Psoas muscle (tissue), 8 donors: Measurements from ENCODE around the gene DRG1. TPM values are rescaled to one million over a fixed set of nuclear protein-coding genes. Genes with fewer than 3 reads are reported as not detected.
"Not testable (repeated sequence)": the region's sequence is repeated elsewhere in the genome, so short reads cannot be mapped to it uniquely, and the experiment has no call there.

ENCODE experiments used
- ATAC-seq, 4 donors: fragments of 200-7000 bp; cut with Tn5 transposase; one replicate each; pipeline ENCODE4 v1.9.1; 2020; ENCODE audit warnings: moderate library complexity in 3 of 4, mild to moderate bottlenecking in 2 of 4
- DNase-seq, 2 donors: peaks; one replicate each; pipeline ENCODE4 v3.0.0-alpha.2; 2020
- H3K27ac ChIP-seq: fragments of 200-600 bp; one replicate; pipeline ENCODE4 v1.8.0; 2022
- H3K27me3 ChIP-seq, 3 donors: fragments of 200-600 bp in 1 of 3; one replicate each; pipeline versions ENCODE4 v1.6.1 to v1.8.0; 2013 to 2022; ENCODE audit warnings: low read length in 2 of 3, mild to moderate bottlenecking in 2 of 3, moderate library complexity in 1 of 3; ENCODE audit not compliant: insufficient read depth in 3 of 3
- H3K36me3 ChIP-seq, 2 donors: fragments of 200-600 bp in 1 of 2; one replicate each; pipeline versions ENCODE4 v1.6.1 to v1.8.0; 2013 to 2022; ENCODE audit warnings: low read depth in 1 of 2, mild to moderate bottlenecking in 1 of 2, moderate library complexity in 1 of 2; ENCODE audit not compliant: insufficient read depth in 1 of 2
- H3K4me1 ChIP-seq: fragments of 200-600 bp; one replicate; pipeline ENCODE4 v1.8.0; 2022
- H3K4me3 ChIP-seq: fragments of 200-600 bp; one replicate; pipeline ENCODE4 v1.8.0; 2022; ENCODE audit warnings: mild to moderate bottlenecking
- H3K9me3 ChIP-seq: fragments of 200-600 bp; one replicate; pipeline ENCODE4 v1.8.0; 2022
- CTCF ChIP-seq: fragments of 200-600 bp; IDR thresholded peaks from one replicate; pipeline ENCODE4 v1.8.0; 2022; ENCODE audit warnings: antibody characterized with exemption
- WGBS, 3 donors: extraction: QIAGEN DNeasy Blood & Tissue Kit; methylation state at CpG; one replicate each; pipeline versions ENCODE4 v1.1.6 to v1.1.7; 2013; 5-methylcytosine and 5-hydroxymethylcytosine counted together
- intact Hi-C, 2 donors: fragments of 100-400 bp; cut with DNase I; formaldehyde crosslinking; loops; one replicate each; pipeline versions ENCODE4 v1.11.0 to v1.14.2; 2022
- polyA plus RNA-seq, 3 donors: library from polyadenylated mRNA; stranded (reverse); fragments of 200-250 nt; gene quantifications; one replicate each; pipeline ENCODE4 v1.2.3, GENCODE V29; 2013
- total RNA-seq, 4 donors: library from RNA; stranded (reverse); fragmentation: NEBNext Ultra II Directional in 2 of 4; extraction: Animal tissue kit (Norgen Biotek cat#: 25700) in 2 of 4; gene quantifications; one replicate each; pipeline versions ENCODE4 v1.2.1 to v1.2.4, GENCODE V29; 2021 to 2023
- donor health status: healthy with polysubstance abuse.
- donor health status: DM: no; HTN: no; CAD: no; lungs with moderate emphysema.
- donor health status: Bipolar disorder and iron deficiency.
- donor health status: healthy.
- donor health status: DM: yes; HTN: yes; CAD: no.
- donor health status: DM: no; HTN: no; CAD: no.
- donor health status: DM: no; HTN: no; CAD: no.
- donor health status: DM: yes; HTN: yes; CAD: no.

Gene DRG1
- total and polyA plus RNA-seq, 7 donors: 75.2 to 101 (median 90.6) TPM

GRCh38 chr22:31481129-31481528, 81.7 kb downstream of the DRG1 start:
- Histone ChIP-seq H3K27me3 (no peaks in the 10 kb centered on the region), H3K4me3 (no peak overlapping the region), H3K9me3 (no peaks in the 10 kb centered on the region), H3K27ac (no peak overlapping the region), H3K36me3 (peaks cover 2 to 64% of the 10 kb centered on the region in 2 donors), H3K4me1 (no peaks in the 10 kb centered on the region)
- WGBS, 3 donors: 89 to 98% (median 93%) methylated on average over 3 of the region's 3 CpGs
- intact Hi-C loops: loop anchor here in 1 of 2 donors (10.0 kb wide), 1 partner anchor 136 kb away; the partner anchor contains the start of gene PATZ1
- no peak for TF ChIP-seq CTCF
- ATAC-seq (no peak), DNase-seq (no peak)

- H3K4me3 ChIP-seq, ATAC-seq, H3K4me1 ChIP-seq, H3K27me3 ChIP-seq, H3K9me3 ChIP-seq, DNase-seq, H3K27ac ChIP-seq: not testable (repeated sequence)
- 86 to 92% (median 86%) methylated on average over 8 of the region's 8 CpGs for WGBS, 3 donors
- intact Hi-C loops: loop anchor here in 1 of 2 donors (10.0 kb wide), 1 partner anchor 138 kb away; the partner anchor contains the start of gene PATZ1
- H3K36me3 ChIP-seq: peaks cover 2 to 74% of the 10 kb centered on the region in 2 donors
These were observed 83.1 kb downstream of the DRG1 start for GRCh38 chr22:31482470-31482869.

Other genes with a start within 250 kb of the DRG1 start
- gene RNF185, start 239.4 kb upstream of the DRG1 start, total RNA-seq: 10 to 100 TPM; 18.7 to 38.7 (median 25.8) TPM
- 10 to 100 TPM; 16.9 to 26.7 (median 19.4) TPM for gene RNF185, start 239.4 kb upstream of the DRG1 start, polyA plus RNA-seq
- 10 to 100 TPM; 12.5 to 73.5 (median 41.1) TPM for gene LIMK2, start 187.3 kb upstream of the DRG1 start, total RNA-seq
- 1 to 10 TPM; 4.0 to 4.8 (median 4.5) TPM for gene LIMK2, start 187.3 kb upstream of the DRG1 start, polyA plus RNA-seq
- 10 to 100 TPM in 1 of 4 donors, 1 to 10 TPM in 3; 3.4 to 11.6 (median 6.3) TPM for gene PIK3IP1, start 107.1 kb upstream of the DRG1 start, total RNA-seq
- 10 to 100 TPM in 1 of 3 donors, 1 to 10 TPM in 2; 2.0 to 10.8 (median 8.4) TPM for gene PIK3IP1, start 107.1 kb upstream of the DRG1 start, polyA plus RNA-seq
- gene PATZ1, start 53.3 kb upstream of the DRG1 start, total RNA-seq: 10 to 100 TPM in 3 of 4 donors, 1 to 10 TPM in 1; 7.4 to 14.2 (median 11.3) TPM
- 1 to 10 TPM; 5.2 to 9.2 (median 7.3) TPM for gene PATZ1, start 53.3 kb upstream of the DRG1 start, polyA plus RNA-seq
- gene EIF4ENIF1, start 90.2 kb downstream of the DRG1 start, total RNA-seq: 10 to 100 TPM; 24.8 to 34.2 (median 26.6) TPM
- gene EIF4ENIF1, start 90.2 kb downstream of the DRG1 start, polyA plus RNA-seq: 10 to 100 TPM in 2 of 3 donors, 1 to 10 TPM in 1; 9.2 to 23.4 (median 10.4) TPM
- gene SFI1, start 96.9 kb downstream of the DRG1 start, total RNA-seq: 1 to 10 TPM; 2.7 to 8.6 (median 4.1) TPM
- 1 to 10 TPM; 1.5 to 4.1 (median 2.2) TPM for gene SFI1, start 96.9 kb downstream of the DRG1 start, polyA plus RNA-seq